ENCODE measurements around the gene KLHL26.
"Not testable (repeated sequence)": the region's sequence is repeated elsewhere in the genome, so short reads cannot be mapped to it uniquely, and the experiment has no call there.

KLHL26 gene

GRCh38 chr19:18667531-18668251 lies 30.9 kb downstream of the KLHL26 start:
- no peak for DNase-seq

DNA sequence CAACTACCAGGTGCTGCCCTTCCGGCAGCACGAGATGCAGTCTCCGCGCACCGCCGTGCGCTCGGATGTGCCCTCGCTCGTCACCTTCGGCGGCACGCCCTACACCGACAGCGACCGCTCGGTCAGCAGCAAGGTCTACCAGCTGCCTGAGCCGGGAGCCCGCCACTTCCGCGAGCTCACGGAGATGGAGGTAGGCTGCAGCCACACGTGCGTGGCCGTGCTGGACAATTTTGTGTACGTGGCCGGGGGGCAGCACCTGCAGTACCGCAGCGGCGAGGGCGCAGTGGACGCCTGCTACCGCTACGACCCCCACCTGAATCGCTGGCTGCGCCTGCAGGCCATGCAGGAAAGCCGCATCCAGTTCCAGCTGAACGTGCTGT lies 31.4 kb downstream of the KLHL26 start:
- no peak for DNase-seq

- DNase-seq: no peak
Observed at GRCh38 chr19:18668744-18669523, 32.1 kb downstream of the KLHL26 start.

GRCh38 chr19:18669524-18669817 lies 32.6 kb downstream of the KLHL26 start:
- no peak for DNase-seq

- DNase-seq: no peak
Observed at GRCh38 chr19:18669883-18670282, 33.1 kb downstream of the KLHL26 start.

DNA sequence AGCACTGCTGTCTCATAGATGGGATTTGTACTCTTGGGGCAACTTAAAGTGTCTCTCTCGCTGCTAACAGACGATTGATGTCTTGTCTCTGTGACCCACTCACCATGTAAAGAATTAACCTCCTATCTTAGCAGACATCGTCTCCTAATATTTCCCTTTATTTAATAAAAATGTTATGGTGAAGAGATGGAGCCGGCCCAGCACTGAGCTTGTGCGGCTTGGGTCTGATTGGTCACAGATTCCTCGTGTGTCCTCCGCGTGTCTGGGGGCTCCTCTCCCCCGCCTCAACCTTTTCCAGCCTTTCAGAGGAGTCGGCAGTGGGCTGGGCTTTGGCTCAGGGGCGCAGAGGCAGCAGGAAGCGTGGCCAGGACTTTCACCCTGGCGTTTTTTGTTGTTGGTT lies 33.5 kb downstream of the KLHL26 start:
- no peak for DNase-seq

DNA sequence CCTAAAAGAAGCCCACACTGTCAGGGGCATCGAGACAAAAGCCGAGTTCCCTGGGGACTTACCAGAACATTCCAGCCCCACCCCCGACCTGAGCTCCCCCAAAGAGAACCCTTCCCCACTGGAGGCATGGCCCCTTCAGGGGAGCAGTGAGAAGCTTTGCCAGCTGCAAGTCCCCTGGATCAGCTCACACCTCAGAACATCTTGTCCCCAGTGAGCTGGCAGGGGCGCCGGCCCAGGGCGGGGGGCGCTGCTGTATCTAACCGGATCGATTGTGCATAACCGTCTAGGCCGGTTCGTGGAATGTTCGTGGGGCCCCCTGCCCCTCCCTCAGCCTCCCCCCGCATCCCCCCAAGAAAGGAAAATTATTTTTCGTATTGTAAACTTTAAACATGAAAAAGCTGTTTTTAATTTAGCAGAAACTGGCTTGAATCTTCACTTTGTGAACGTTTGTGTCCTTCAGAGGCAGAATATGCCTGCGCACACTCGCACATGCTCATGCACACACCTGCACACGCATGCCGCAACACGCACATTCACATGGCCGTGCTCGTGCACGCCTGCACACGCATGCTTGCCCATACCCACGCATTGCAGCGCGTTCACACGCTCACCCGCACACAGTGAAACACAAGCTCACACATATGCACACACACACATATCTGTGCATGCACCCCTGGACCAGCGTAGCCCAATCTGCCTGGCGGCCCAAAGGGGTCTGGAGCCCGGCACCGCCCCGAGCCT lies 34.6 kb downstream of the KLHL26 start:
- no peak for DNase-seq

DNA sequence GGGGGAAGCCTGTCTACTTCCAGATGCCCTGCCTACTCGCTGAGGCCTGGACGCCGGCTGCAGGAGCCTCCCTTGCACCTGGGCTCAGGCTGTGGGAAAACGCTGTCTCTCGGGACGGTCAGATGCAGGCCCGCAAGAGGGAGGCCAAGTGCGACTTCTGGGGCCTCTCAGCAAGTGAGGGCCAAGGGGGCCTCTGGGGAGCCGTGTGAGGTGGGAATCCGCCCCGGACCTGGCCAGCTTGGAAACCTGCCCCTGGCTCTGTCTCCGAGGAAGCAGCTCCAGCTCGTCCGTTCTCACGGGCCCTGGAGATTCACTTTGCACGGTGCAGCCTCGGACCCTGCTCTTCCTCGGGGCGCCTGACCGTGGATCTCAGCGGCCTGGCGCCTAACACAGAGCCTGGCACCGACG lies 35.2 kb downstream of the KLHL26 start:
- no peak for DNase-seq

- no peak for DNase-seq
Observed at GRCh38 chr19:18672606-18673337, 35.9 kb downstream of the KLHL26 start.

GRCh38 chr19:18674616-18675015 lies 37.8 kb downstream of the KLHL26 start:
- no peak for DNase-seq

GRCh38 chr19:18675779-18676178 lies 39.0 kb downstream of the KLHL26 start:
- DNase-seq: no peak

- DNase-seq: no peak
Observed at GRCh38 chr19:18676692-18677091, 39.9 kb downstream of the KLHL26 start.

GRCh38 chr19:18677156-18677555 lies 40.3 kb downstream of the KLHL26 start:
- no peak for DNase-seq

GRCh38 chr19:18680148-18680547 lies 43.3 kb downstream of the KLHL26 start:
- not testable (repeated sequence) for DNase-seq

- no peak for DNase-seq
Observed at GRCh38 chr19:18682807-18683108, 45.9 kb downstream of the KLHL26 start.

DNA sequence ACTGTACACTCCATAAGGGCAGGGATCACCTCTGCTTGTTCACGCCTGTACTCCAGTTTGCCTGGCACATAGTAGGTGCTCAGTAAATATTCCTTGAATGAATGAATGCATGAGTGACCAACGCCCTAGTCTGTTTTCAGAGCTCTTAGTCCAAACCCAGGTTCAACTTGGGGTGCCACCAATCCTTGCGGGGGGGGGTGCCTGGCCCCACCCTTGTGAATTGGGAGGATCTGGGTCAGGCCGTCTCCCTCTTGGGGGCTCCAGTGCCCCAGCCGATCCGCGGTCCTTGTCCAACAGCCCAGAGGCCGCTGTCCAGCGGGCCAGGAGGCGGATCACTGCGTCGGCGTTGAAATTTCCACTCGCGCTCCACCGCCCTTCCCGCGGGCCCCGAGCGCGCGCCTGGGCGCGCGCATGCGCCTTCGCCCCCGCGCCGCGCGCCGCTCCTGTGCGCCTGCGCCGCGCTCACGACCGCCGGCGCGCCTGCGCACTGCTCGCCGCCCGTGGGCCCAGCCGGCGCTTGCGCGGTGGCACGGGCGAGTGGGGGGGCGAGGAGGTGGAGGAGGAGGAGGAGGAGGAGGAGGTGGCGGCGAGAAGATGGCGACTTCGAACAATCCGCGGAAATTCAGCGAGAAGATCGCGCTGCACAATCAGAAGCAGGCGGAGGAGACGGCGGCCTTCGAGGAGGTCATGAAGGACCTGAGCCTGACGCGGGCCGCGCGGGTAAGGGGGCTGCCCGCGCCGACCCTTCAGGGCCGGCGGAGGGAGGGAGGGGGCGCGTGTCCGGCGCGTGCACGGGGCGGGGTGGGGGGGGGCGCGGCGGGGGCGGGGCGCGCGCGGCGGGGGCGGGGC lies 46.5 kb downstream of the KLHL26 start, which contains the start of gene CRTC1:
Gene CRTC1 (plus strand): TSS at position 572 of the 849 bp plus-strand sequence. CDS start 23 bp downstream, at position 595.
- DNase-seq: peak; percentile 51 to 73

- no peak for DNase-seq
Observed at GRCh38 chr19:18683958-18684641, 47.3 kb downstream of the KLHL26 start.

DNA sequence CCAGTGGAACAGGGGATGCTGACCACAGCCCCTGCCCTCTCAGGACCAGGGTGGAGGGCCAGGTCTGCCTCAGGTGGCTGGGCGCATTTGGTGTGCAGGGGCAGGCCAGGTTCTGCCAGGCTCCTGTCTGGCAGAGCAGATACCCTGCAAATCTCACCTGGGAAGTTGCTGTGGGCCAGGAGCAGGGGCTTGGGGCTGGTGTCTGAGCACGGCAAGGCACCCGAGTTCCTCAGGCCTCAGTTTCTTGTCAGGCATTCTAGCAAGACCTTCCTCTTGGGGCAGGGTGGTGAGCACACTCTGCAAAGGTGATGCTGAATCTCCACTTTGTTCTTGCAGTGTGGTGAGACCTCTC lies 47.8 kb downstream of the KLHL26 start:
- no peak for DNase-seq

GRCh38 chr19:18685597-18686190 lies 48.9 kb downstream of the KLHL26 start:
- DNase-seq: no peak

DNA sequence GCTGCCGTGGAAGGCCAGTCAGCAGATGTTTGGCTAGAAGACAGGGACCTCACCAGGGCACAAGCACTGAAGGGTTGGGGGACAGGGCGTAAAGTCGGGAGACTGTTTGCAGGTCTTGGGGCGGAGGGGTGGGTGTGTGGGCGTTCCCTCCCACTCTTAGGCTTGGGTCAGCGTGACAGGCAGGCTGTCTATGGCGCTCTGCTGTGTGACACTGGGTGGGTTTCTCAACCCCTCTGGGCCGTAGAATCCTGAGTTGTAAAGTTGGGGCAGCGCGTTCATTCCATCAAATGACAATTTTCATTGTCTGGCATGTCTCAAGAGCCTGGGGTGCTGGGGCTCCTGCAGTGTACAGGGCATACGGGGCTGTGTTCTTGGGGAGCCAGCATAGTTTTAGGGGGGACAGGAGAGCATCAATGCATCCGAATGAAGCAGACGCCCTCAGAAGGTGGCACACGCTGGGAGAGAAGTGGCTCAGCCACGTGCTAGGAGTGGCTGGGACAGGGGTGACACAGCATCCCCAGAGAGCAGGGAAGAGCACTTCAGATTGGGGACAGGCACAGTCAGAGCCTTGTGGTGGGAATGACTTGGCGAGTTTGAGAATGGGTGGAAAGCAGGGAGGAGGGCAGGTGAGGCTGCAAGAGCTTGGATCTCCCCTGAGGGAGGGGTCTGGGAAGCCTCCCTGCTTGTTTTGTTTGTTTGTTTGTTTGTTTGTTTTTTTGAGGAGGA lies 51.1 kb downstream of the KLHL26 start:
- DNase-seq: no peak

DNA sequence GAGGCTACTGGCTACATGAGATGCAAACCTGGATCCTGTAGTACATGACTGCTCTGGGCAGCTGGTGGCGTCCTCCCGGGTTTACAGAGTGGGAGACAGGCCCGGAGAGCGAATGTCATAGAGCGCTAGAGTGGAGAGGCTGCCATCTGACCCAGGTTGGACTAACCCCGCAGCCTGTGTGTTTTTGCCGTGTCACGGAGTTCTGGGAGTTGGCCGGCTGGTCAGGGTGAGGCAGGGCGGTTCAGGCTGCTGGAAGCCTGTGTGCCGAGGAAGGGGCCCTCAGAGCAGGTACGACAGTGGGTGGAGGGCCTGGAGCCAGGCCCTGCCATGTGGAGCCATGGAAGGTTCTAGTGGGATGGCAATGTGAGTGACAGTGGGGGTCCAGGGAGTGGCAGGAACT lies 59.2 kb downstream of the KLHL26 start:
- no peak for DNase-seq
